Esophagus squamous epithelium (tissue), 5 donors: ENCODE measurements around the gene FIGN. TPM values are rescaled to one million over a fixed set of nuclear protein-coding genes. Genes with fewer than 3 reads are reported as not detected.

Experiments used
- DNase-seq: peaks from one replicate; lab custom pipeline; 2025; lab: John Stamatoyannopoulos, UW
- H3K27ac ChIP-seq, 4 donors: fragments of 200-600 bp; sonication (generic); one replicate each; pipeline ENCODE4 v1.5.1; 2016 to 2019; ENCODE audit warnings: mild to moderate bottlenecking in 1 of 4
- H3K27me3 ChIP-seq, 4 donors: fragments of 200-600 bp; sonication (generic); 1 replicate in 3 of 4; 2 replicates in 1 of 4; pipeline versions ENCODE4 v1.5.1 to v1.6.0; 2017 to 2021; ENCODE audit warnings: antibody characterized with exemption in 1 of 4
- H3K36me3 ChIP-seq, 3 donors: fragments of 200-600 bp; sonication (generic); one replicate each; pipeline ENCODE4 v1.5.1; 2016 to 2019
- H3K4me1 ChIP-seq, 3 donors: fragments of 200-600 bp; sonication (generic); one replicate each; pipeline ENCODE4 v1.5.1; 2017 to 2019
- H3K4me3 ChIP-seq, 4 donors: fragments of 200-600 bp; sonication (generic); 1 replicate in 3 of 4; 2 replicates in 1 of 4; pipeline ENCODE4 v1.5.1; 2016 to 2019; ENCODE audit warnings: mild to moderate bottlenecking in 2 of 4, moderate library complexity in 1 of 4
- H3K9me3 ChIP-seq, 3 donors: fragments of 200-600 bp; sonication (generic); one replicate each; pipeline ENCODE4 v1.5.1; 2016 to 2019
- CTCF ChIP-seq, 6 experiments: fragments of 450-650 bp in 4 of 6; fragments of 200-600 bp in 2 of 6; sonication (generic) in 2 of 6; IDR thresholded peaks; one replicate each; pipeline ENCODE4 v1.5.1; 2016 to 2019; ENCODE audit warnings: antibody characterized with exemption in 6 of 6, mild to moderate bottlenecking in 4 of 6, moderate library complexity in 4 of 6
- POLR2A ChIP-seq, 4 donors: fragments of 450-650 bp; IDR thresholded peaks; one replicate each; pipeline ENCODE4 v1.6.1; 2017; ENCODE audit warnings: antibody characterized with exemption in 4 of 4, mild to moderate bottlenecking in 4 of 4, moderate library complexity in 3 of 4
- WGBS, 2 donors: methylation state at CpG; one replicate each; pipeline ENCODE4 v1.1.5; 2018; 5-methylcytosine and 5-hydroxymethylcytosine counted together
- intact Hi-C: fragments of 100-400 bp; cut with DNase I; formaldehyde crosslinking; loops from one replicate; pipeline ENCODE4 v1.15.0; 2022
- total RNA-seq, 4 donors: library from RNA; depleted of rRNA; stranded (reverse); fragments of >200 nt; gene quantifications; one replicate each; pipeline ENCODE4 v1.1.0, GENCODE V29; 2016
- donor health status: DM: yes; HTN: yes; CAD: no.

Gene FIGN
- 1 to 10 TPM in 3 of 4 donors, under 1 TPM in 1; 0.38 to 2.1 (median 1.8) TPM for total RNA-seq

- H3K27me3 ChIP-seq = peaks cover 0 to 34% (median 0%) of the 10 kb centered on the region in 4 donors
- no peak for DNase-seq
- peak within 1 kb of the TSS; percentile 54 to 75 (median 64) for H3K4me3 ChIP-seq
- WGBS, 2 donors = 1 to 7% methylated on average over 43 to 45 of the region's 54 CpGs
- H3K36me3 ChIP-seq = no peaks in the 10 kb centered on the region
- TF ChIP-seq POLR2A (IDR thresholded peaks at IDR 0.05) (peak in 2 of 4 donors; percentile 50 to 53), CTCF (IDR thresholded peaks at IDR 0.05) (no peak)
- peak within 1 kb of the TSS; percentile 77 to 91 (median 84) for H3K27ac ChIP-seq
- no peaks in the 10 kb centered on the region for H3K9me3 ChIP-seq
- peaks cover 0 to 27% (median 4%) of the 10 kb centered on the region in 3 donors for H3K4me1 ChIP-seq
- intact Hi-C loops = no loop called here
These were observed at the start of gene FIGN for GRCh38 chr2:163735685-163736432. Gene FIGN, minus strand, starts transcription at chr2:163736008. Its CDS starts 1,081 bp downstream, at chr2:163734927.

- no peaks in the 10 kb centered on the region for H3K36me3 ChIP-seq
- 85 to 93% methylated on average over 3 of the region's 3 CpGs for WGBS, 2 donors
These were observed 49.4 kb upstream of the FIGN start for GRCh38 chr2:163785162-163785561.

GRCh38 chr2:163779970-163780597 is 44.3 kb upstream of the FIGN start:
- Histone ChIP-seq H3K9me3 (no peaks in the 10 kb centered on the region), H3K4me3 (no peak overlapping the region), H3K27me3 (no peaks in the 10 kb centered on the region), H3K36me3 (no peaks in the 10 kb centered on the region), H3K4me1 (peaks cover 0 to 29% (median 13%) of the 10 kb centered on the region in 3 donors), H3K27ac (no peak overlapping the region)
- WGBS, 2 donors = 29 to 42% methylated on average over 6 of the region's 6 CpGs
- TF ChIP-seq POLR2A (IDR thresholded peaks at IDR 0.05) = no peak
- TF ChIP-seq CTCF (IDR thresholded peaks at IDR 0.05) = no peak
- DNase-seq = no peak
- intact Hi-C loops = no loop called here

More at GRCh38 chr2:163785162-163785561, 49.4 kb upstream of the FIGN start:
- intact Hi-C loops = no loop called here
- Histone ChIP-seq H3K27ac (no peak overlapping the region), H3K27me3 (no peaks in the 10 kb centered on the region), H3K4me1 (peaks cover 0 to 3% (median 1%) of the 10 kb centered on the region in 3 donors), H3K4me3 (no peak overlapping the region), H3K9me3 (no peaks in the 10 kb centered on the region)
- TF ChIP-seq CTCF (IDR thresholded peaks at IDR 0.05) (no peak), POLR2A (IDR thresholded peaks at IDR 0.05) (no peak)
- no peak for DNase-seq

- DNase-seq = no peak
These were observed 42.4 kb upstream of the FIGN start for GRCh38 chr2:163778045-163778781.

More at GRCh38 chr2:163778045-163778781, 42.4 kb upstream of the FIGN start:
- Histone ChIP-seq H3K27me3 (no peaks in the 10 kb centered on the region), H3K4me3 (no peak overlapping the region), H3K27ac (no peak overlapping the region), H3K9me3 (no peaks in the 10 kb centered on the region), H3K36me3 (no peaks in the 10 kb centered on the region), H3K4me1 (peaks cover 0 to 39% (median 13%) of the 10 kb centered on the region in 3 donors)
- whole genome bisulfite sequencing, 2 donors = 40 to 52% methylated on average over 5 of the region's 5 CpGs
- intact Hi-C loops = no loop called here
- TF ChIP-seq POLR2A (IDR thresholded peaks at IDR 0.05) = no peak
- TF ChIP-seq CTCF (IDR thresholded peaks at IDR 0.05) = no peak
